ENCODE results near the gene LIMK2. TPM values are rescaled to one million over a fixed set of nuclear protein-coding genes. Genes with fewer than 3 reads are reported as not detected.

The LIMK2 gene
- total RNA-seq, 2 experiments from 2014 or later, result 31.8 to 34.4 TPM

DNA sequence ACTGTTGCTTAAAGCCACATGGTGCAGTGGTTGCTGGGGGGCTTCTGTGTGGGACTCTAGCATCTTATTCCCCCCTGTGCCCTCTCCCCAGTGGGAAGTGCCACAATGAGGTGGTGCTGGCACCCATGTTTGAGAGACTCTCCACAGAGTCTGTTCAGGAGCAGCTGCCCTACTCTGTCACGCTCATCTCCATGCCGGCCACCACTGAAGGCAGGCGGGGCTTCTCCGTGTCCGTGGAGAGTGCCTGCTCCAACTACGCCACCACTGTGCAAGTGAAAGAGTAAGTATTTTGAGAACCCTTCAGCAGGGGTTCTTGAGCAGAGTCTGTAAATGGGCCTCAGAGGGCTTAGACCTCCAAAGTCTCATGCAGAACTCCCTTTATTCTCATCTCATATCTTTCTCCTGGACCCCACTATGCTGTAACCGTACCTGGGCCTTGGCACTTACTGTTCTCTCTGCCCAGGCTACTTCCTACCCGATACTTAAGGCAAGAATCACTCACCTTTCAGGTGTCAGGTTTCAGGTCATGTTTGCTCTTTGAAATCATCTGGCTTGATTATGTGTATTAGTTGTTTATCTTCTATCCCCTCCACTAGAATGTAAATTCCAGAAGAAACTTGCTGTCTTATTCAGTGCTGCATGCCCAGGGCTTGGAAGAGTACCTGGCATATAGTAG is 47.8 kb downstream of the LIMK2 start:
- Mint-ChIP-seq H3K27ac (no peak overlapping the region), H3K36me3 (ENCODE audit: low read depth) (peaks cover 21% of the 10 kb centered on the region), H3K4me1 (peaks cover 2% of the 10 kb centered on the region), H3K4me3 (no peak overlapping the region), H3K27me3 (no peaks in the 10 kb centered on the region), H3K9me3 (ENCODE audit: low read depth) (no peaks in the 10 kb centered on the region)
- ChIA-PET POLR2A (no interaction called here), CTCF (interaction anchor here (0.8 kb wide), 1 partner anchor 1762 kb away, joined by 3 read pairs; no protein-coding TSS in a partner anchor)
- ATAC-seq (no peak), DNase-seq (no peak)
- intact Hi-C loops (cut with DNase I, micrococcal nuclease), result no loop called here

DNA sequence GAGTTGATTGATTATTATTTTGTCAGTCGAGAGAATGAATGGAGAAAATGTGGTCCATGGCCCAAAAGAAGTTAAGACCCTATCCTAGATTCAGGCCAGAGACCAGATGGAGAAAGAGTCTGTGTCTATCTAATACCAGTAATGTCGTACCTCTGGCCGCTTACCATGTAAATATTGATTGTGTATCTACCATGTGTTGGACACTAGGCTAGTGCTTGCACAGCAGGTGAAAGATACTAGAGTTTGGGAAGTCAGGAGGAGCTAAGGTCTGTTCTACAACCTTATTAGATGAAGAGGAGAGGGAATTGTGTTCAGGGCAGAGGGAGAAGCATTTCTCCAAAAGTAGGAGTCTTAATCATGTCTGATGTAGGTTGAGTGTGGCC is 48.4 kb downstream of the LIMK2 start:
- ChIA-PET POLR2A (no interaction called here), CTCF (interaction anchor here (0.8 kb wide), 1 partner anchor 1762 kb away, joined by 3 read pairs; no protein-coding TSS in a partner anchor)
- Mint-ChIP-seq H3K36me3 (ENCODE audit: low read depth) (peaks cover 21% of the 10 kb centered on the region), H3K4me3 (no peak overlapping the region), H3K27ac (no peak overlapping the region), H3K9me3 (ENCODE audit: low read depth) (no peaks in the 10 kb centered on the region), H3K27me3 (no peaks in the 10 kb centered on the region), H3K4me1 (no peaks in the 10 kb centered on the region)
- DNase-seq (no peak), ATAC-seq (no peak)
- intact Hi-C loops (cut with DNase I, micrococcal nuclease), result no loop called here

DNA sequence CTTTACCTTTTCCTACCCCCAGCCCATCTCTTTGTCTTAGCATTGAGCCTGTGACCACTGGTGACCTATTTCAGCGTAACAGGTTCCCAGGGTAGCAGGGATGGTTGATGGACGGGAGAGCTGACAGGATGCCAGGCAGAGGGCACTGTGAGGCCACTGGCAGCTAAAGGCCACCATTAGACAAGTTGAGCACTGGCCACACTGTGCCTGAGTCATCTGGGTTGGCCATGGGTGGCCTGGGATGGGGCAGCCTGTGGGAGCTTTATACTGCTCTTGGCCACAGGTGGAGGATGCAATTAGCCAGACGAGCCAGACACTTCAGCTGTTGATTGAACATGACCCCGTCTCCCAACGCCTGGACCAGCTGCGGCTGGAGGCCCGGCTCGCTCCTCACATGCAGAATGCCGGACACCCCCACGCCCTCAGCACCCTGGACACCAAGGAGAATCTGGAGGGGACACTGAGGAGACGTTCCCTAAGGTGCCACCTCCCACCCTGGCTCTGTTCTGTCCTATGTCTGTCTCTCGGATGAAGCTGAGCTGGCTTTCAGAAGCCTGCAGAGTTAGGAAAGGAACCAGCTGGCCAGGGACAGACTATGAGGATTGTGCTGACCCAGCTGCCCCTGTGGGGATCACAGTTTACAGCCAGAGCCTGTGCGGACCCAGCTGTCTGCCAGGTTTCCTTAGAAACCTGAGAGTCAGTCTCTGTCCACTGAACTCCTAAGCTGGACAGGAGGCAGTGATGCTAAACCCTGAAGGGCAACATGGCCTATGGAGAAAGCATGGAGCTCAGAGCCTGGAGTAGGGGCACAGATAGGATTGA is 50.4 kb downstream of the LIMK2 start:
- DNase-seq, result no peak
- Mint-ChIP-seq H3K9me3 (ENCODE audit: low read depth) (no peaks in the 10 kb centered on the region), H3K4me1 (no peaks in the 10 kb centered on the region), H3K4me3 (no peak overlapping the region), H3K27ac (no peak overlapping the region), H3K36me3 (ENCODE audit: low read depth) (peaks cover 32% of the 10 kb centered on the region), H3K27me3 (no peaks in the 10 kb centered on the region)
- no peak for ATAC-seq
- ChIA-PET POLR2A (no interaction called here), CTCF (interaction anchor here (0.6 to 2.7 kb wide), 2 partner anchors 10 to 131 kb away, joined by 3 to 13 read pairs; no protein-coding TSS in a partner anchor)
- intact Hi-C loops (cut with DNase I, micrococcal nuclease), result no loop called here

DNA sequence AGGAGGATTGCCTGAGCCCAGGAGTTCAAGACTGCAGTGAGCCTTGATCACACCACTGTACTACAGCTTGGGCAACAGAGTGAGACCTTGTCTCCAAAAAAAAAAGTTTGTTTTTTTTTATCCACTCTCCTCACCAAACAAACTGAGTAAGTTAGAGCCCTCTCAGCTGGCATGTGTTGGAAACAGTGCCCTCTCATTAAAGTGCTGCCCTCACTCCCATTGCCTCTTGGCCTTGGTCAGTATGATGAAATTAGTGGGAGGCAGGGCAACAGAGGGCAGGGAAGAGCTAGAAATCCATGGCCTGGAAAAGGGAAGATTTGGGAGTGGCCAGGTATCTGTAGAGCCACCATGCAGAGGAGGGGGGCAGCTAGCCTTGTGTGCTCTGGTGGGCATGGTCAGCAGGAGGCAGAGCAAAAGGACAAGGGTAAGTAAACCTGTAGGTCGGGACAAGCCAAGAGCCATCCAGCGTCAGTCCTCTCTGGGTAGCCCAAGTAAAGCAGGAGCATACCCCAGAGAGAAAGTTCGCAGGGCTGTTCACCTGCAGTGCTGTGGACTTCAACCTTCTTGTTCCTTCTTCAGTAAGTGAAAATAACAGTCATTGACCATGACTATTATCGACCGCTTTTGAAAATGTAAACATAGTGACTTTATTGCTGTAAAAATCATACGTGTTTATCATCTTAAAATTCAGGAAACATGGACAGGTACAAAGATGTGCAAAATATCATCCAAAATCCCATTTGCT is 52.0 kb downstream of the LIMK2 start:
- Mint-ChIP-seq H3K27ac (no peak overlapping the region), H3K4me3 (no peak overlapping the region), H3K9me3 (ENCODE audit: low read depth) (no peaks in the 10 kb centered on the region), H3K4me1 (no peaks in the 10 kb centered on the region), H3K36me3 (ENCODE audit: low read depth) (peaks cover 32% of the 10 kb centered on the region), H3K27me3 (no peaks in the 10 kb centered on the region)
- POLR2A ChIA-PET, result no interaction called here
- intact Hi-C loops (cut with DNase I, micrococcal nuclease), result no loop called here
- ATAC-seq, result no peak
- CTCF ChIA-PET, result interaction anchor here (2.7 kb wide), 1 partner anchor 9 kb away, joined by 13 read pairs; no protein-coding TSS in a partner anchor
- DNase-seq, result no peak

GRCh38 chr22:31268281-31268680 is 56.2 kb downstream of the LIMK2 start:
- no peak overlapping the region for H3K27ac Mint-ChIP-seq
- H3K4me3 Mint-ChIP-seq, result no peak overlapping the region
- CTCF ChIA-PET, result interaction anchor here (0.7 to 1.2 kb wide), 3 partner anchors 12 to 371 kb away, joined by 3 to 7 read pairs (median 5); no protein-coding TSS in a partner anchor
- POLR2A ChIA-PET, result no interaction called here
- H3K27me3 Mint-ChIP-seq, result no peaks in the 10 kb centered on the region
- H3K9me3 Mint-ChIP-seq (ENCODE audit: low read depth), result no peaks in the 10 kb centered on the region
- intact Hi-C loops (cut with DNase I, micrococcal nuclease), result no loop called here
- peaks cover 27% of the 10 kb centered on the region for H3K4me1 Mint-ChIP-seq
- no peak for ATAC-seq
- H3K36me3 Mint-ChIP-seq (ENCODE audit: low read depth), result peaks cover 35% of the 10 kb centered on the region
- DNase-seq, result no peak

DNA sequence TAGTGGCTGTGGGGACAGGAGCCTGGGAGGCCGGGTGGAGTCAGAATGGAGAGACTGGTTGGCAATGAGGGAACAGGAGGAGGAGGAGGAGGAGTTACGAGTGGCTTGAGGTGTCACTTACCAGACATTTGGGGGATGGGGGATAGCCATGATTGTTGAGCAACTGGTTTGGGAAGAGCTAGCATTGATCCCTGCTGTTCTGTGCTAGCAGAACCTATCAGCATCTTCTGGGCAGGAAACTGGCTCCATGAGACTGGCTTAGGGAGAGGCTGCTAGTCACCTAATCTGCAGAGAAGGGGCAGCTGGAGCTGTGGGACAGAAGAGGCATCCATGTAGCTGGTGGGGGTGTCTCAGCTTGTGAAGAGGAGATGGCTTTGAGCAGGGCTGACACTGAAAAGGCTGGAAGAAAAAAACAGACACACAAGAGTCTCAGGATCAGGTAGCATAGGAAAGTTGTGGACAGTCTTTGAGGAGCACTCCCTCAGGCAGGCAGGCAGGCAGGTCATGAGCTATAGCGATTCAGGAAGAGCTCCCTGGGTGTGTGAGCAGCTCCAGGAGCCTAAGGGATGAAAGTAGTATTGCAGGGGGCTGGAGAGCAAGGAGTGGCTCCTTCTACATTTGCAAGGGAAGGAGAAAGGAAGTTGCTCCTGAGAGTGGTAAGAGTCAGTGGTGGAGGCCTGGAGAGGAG is 57.9 kb downstream of the LIMK2 start:
- ChIA-PET CTCF (interaction anchor here (0.5 to 2.5 kb wide), 11 partner anchors 14 to 598 kb away, joined by 3 to 9 read pairs (median 4); partner anchors contain the start of genes LIMK2, PIK3IP1 and SELENOM), POLR2A (no interaction called here)
- no peaks in the 10 kb centered on the region for H3K27me3 Mint-ChIP-seq
- DNase-seq (no peak), ATAC-seq (no peak)
- H3K4me3 Mint-ChIP-seq, result no peak overlapping the region
- H3K9me3 Mint-ChIP-seq (ENCODE audit: low read depth), result no peaks in the 10 kb centered on the region
- intact Hi-C loops (cut with DNase I, micrococcal nuclease), result no loop called here
- peak overlapping the region; percentile 4 for H3K27ac Mint-ChIP-seq
- peaks cover 35% of the 10 kb centered on the region for H3K4me1 Mint-ChIP-seq
- H3K36me3 Mint-ChIP-seq (ENCODE audit: low read depth), result peaks cover 46% of the 10 kb centered on the region

- H3K27me3 Mint-ChIP-seq, result no peaks in the 10 kb centered on the region
- peak overlapping the region; percentile 33 for H3K27ac Mint-ChIP-seq
- peaks cover 51% of the 10 kb centered on the region for H3K36me3 Mint-ChIP-seq (ENCODE audit: low read depth)
- no peak for ATAC-seq
- intact Hi-C loops (cut with DNase I, micrococcal nuclease), result no loop called here
- ChIA-PET POLR2A (interaction anchor here (1.1 kb wide), 2 partner anchors 21 to 64 kb away, joined by 3 to 4 read pairs; partner anchors contain the start of gene PIK3IP1), CTCF (interaction anchor here (0.6 to 4.2 kb wide), 15 partner anchors 15 to 163 kb away, joined by 3 to 24 read pairs (median 4); partner anchors contain the start of genes PIK3IP1 and SELENOM)
- DNase-seq, result no peak
- peaks cover 41% of the 10 kb centered on the region for H3K4me1 Mint-ChIP-seq
- H3K9me3 Mint-ChIP-seq (ENCODE audit: low read depth), result no peaks in the 10 kb centered on the region
- H3K4me3 Mint-ChIP-seq, result no peak overlapping the region
Measured at GRCh38 chr22:31271026-31271425, 58.9 kb downstream of the LIMK2 start.

- peak overlapping the region; percentile 34 for H3K27ac Mint-ChIP-seq
- intact Hi-C loops (cut with DNase I, micrococcal nuclease), result no loop called here
- ChIA-PET POLR2A (interaction anchor here (1.1 kb wide), 2 partner anchors 21 to 64 kb away, joined by 3 to 4 read pairs; partner anchors contain the start of gene PIK3IP1), CTCF (interaction anchor here (0.7 to 4.2 kb wide), 10 partner anchors 16 to 164 kb away, joined by 3 to 24 read pairs (median 6); partner anchors contain the start of genes PIK3IP1 and SELENOM)
- no peak overlapping the region for H3K4me3 Mint-ChIP-seq
- H3K36me3 Mint-ChIP-seq (ENCODE audit: low read depth), result peaks cover 52% of the 10 kb centered on the region
- ATAC-seq (no peak), DNase-seq (no peak)
- H3K4me1 Mint-ChIP-seq, result peaks cover 43% of the 10 kb centered on the region
- H3K9me3 Mint-ChIP-seq (ENCODE audit: low read depth), result no peaks in the 10 kb centered on the region
- H3K27me3 Mint-ChIP-seq, result no peaks in the 10 kb centered on the region
Measured at GRCh38 chr22:31271485-31271884, 59.4 kb downstream of the LIMK2 start.

- DNase-seq (peak; percentile 70), ATAC-seq (peak; percentile 84)
- no peak overlapping the region for H3K4me3 Mint-ChIP-seq
- intact Hi-C loops (cut with DNase I, micrococcal nuclease), result loop anchor here in 1 of 2 experiments (1.0 to 2.0 kb wide), 2 partner anchors 60 to 166 kb away; partner anchors contain the start of genes LIMK2 and SELENOM
- H3K36me3 Mint-ChIP-seq (ENCODE audit: low read depth), result peaks cover 54% of the 10 kb centered on the region
- peaks cover 51% of the 10 kb centered on the region for H3K4me1 Mint-ChIP-seq
- no peaks in the 10 kb centered on the region for H3K27me3 Mint-ChIP-seq
- ChIA-PET CTCF (interaction anchor here (0.6 to 4.2 kb wide), 28 partner anchors 8 to 1956 kb away, joined by 3 to 24 read pairs (median 4); partner anchors contain the start of genes LIMK2, PIK3IP1 and SELENOM), POLR2A (interaction anchor here (1.6 to 2.0 kb wide), 2 partner anchors 13 to 19 kb away, joined by 4 to 8 read pairs; partner anchors contain the start of gene PIK3IP1)
- no peak overlapping the region for H3K27ac Mint-ChIP-seq
- H3K9me3 Mint-ChIP-seq (ENCODE audit: low read depth), result no peaks in the 10 kb centered on the region
Measured at GRCh38 chr22:31272522-31273446, 60.7 kb downstream of the LIMK2 start.

All from activated CD4-positive, alpha-beta T cell treated with anti-CD3 and anti-CD28 coated beads for 36 hours (primary cell).